Limb (tissue), 2 donors: Measurements from ENCODE around the gene ZC3H6.
"Not testable (repeated sequence)": the region's sequence is repeated elsewhere in the genome, so short reads cannot be mapped to it uniquely, and the experiment has no call there.

ENCODE experiments used
- DNase-seq, 2 donors: peaks; one replicate each; pipeline ENCODE4 v3.0.0-alpha.2; 2016; ENCODE audit errors: extremely low spot score in 2 of 2

Gene ZC3H6

GRCh38 chr2:112332123-112332696, 56.8 kb downstream of the ZC3H6 start:
- no peak for DNase-seq

GRCh38 chr2:112335600-112335999, 60.2 kb downstream of the ZC3H6 start:
- no peak for DNase-seq

GRCh38 chr2:112339986-112340385, 64.6 kb downstream of the ZC3H6 start:
- DNase-seq: peak in 1 of 2 donors; percentile 23

GRCh38 chr2:112340475-112341267, 65.3 kb downstream of the ZC3H6 start:
- no peak for DNase-seq

- DNase-seq: no peak
These were observed 66.7 kb downstream of the ZC3H6 start for GRCh38 chr2:112342067-112342550.

- no peak for DNase-seq
These were observed 68.6 kb downstream of the ZC3H6 start for GRCh38 chr2:112343827-112344585.

- no peak for DNase-seq
These were observed 69.9 kb downstream of the ZC3H6 start for GRCh38 chr2:112345030-112346027.

- not testable (repeated sequence) for DNase-seq
These were observed 76.9 kb downstream of the ZC3H6 start for GRCh38 chr2:112352292-112352691.

- DNase-seq: not testable (repeated sequence)
These were observed 77.6 kb downstream of the ZC3H6 start for GRCh38 chr2:112352809-112353603.

- DNase-seq: not testable (repeated sequence)
These were observed 78.9 kb downstream of the ZC3H6 start for GRCh38 chr2:112354335-112354734.

GRCh38 chr2:112360055-112360454, 84.7 kb downstream of the ZC3H6 start:
- not testable (repeated sequence) for DNase-seq
